Upper lobe of right lung (tissue), 1 donor: ENCODE measurements around the gene PTPRG. TPM values are rescaled to one million over a fixed set of nuclear protein-coding genes. Genes with fewer than 3 reads are reported as not detected.
"Not testable (repeated sequence)": the region's sequence is repeated elsewhere in the genome, so short reads cannot be mapped to it uniquely, and the experiment has no call there.

Experiments used
- ATAC-seq: fragments of 200-7000 bp; cut with Tn5 transposase; one replicate; pipeline ENCODE4 v1.9.1; 2020; ENCODE audit warnings: mild to moderate bottlenecking, moderate library complexity
- DNase-seq: peaks from one replicate; pipeline ENCODE4 v3.0.0-alpha.2; 2020
- H3K27ac ChIP-seq: fragments of 200-600 bp; one replicate; pipeline ENCODE4 v1.8.0; 2022
- H3K27me3 ChIP-seq: fragments of 200-600 bp; one replicate; pipeline ENCODE4 v1.8.0; 2022; ENCODE audit warnings: mild to moderate bottlenecking
- H3K36me3 ChIP-seq: fragments of 200-600 bp; one replicate; pipeline ENCODE4 v1.8.0; 2022
- H3K4me1 ChIP-seq: fragments of 200-600 bp; one replicate; pipeline ENCODE4 v1.8.0; 2022
- H3K4me3 ChIP-seq: fragments of 200-600 bp; one replicate; pipeline ENCODE4 v1.8.0; 2022; ENCODE audit warnings: mild to moderate bottlenecking
- H3K9me3 ChIP-seq: fragments of 200-600 bp; one replicate; pipeline ENCODE4 v1.8.0; 2022
- intact Hi-C: fragments of 100-400 bp; cut with DNase I; formaldehyde crosslinking; loops from one replicate; pipeline ENCODE4 v1.11.0; 2022
- total RNA-seq: library from RNA; stranded (reverse); fragmentation: NEBNext Ultra II Directional; extraction: Animal tissue kit (Norgen Biotek cat#: 25700); gene quantifications from one replicate; pipeline ENCODE4 v1.2.1, GENCODE V29; 2021
- TF ChIP-seq, protein P1 (sequence below): fragments of 200-600 bp; IDR thresholded peaks from one replicate; pipeline ENCODE4 v1.8.0; 2022; ENCODE audit warnings: antibody characterized with exemption
- donor health status: DM: no; HTN: yes; CAD: no; lungs with severe emphysema.

PTPRG gene
- total RNA-seq, 1 donor from 2014 or later = 86.7 TPM

DNA sequence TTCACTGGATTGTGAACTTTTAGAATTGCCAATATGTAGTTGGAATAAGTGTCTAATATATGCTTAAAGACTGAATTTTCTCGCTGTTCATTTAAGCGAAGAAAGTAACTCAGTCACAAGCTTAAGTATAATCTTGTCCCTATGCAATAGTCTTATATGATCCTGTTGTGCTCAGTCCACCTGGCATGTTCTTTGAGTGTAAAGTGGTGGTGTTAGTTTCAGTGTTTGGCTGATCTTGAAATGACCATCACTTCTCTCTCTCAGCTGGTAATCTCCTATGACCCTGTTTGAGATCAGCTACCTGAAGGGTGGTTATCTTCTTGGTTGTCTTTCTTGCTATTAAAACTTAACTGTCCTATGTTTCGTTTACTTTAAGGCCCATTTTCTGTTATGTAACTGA is 197.5 kb downstream of the PTPRG start:
- no peak overlapping the region for H3K27ac ChIP-seq
- no peaks in the 10 kb centered on the region for H3K36me3 ChIP-seq
- H3K9me3 ChIP-seq = no peaks in the 10 kb centered on the region
- no peaks in the 10 kb centered on the region for H3K4me1 ChIP-seq
- TF ChIP-seq, protein P1, sequence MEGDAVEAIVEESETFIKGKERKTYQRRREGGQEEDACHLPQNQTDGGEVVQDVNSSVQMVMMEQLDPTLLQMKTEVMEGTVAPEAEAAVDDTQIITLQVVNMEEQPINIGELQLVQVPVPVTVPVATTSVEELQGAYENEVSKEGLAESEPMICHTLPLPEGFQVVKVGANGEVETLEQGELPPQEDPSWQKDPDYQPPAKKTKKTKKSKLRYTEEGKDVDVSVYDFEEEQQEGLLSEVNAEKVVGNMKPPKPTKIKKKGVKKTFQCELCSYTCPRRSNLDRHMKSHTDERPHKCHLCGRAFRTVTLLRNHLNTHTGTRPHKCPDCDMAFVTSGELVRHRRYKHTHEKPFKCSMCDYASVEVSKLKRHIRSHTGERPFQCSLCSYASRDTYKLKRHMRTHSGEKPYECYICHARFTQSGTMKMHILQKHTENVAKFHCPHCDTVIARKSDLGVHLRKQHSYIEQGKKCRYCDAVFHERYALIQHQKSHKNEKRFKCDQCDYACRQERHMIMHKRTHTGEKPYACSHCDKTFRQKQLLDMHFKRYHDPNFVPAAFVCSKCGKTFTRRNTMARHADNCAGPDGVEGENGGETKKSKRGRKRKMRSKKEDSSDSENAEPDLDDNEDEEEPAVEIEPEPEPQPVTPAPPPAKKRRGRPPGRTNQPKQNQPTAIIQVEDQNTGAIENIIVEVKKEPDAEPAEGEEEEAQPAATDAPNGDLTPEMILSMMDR = no peak
- H3K27me3 ChIP-seq = no peaks in the 10 kb centered on the region
- intact Hi-C loops = no loop called here
- no peak for DNase-seq
- H3K4me3 ChIP-seq = no peak overlapping the region
- no peak for ATAC-seq

DNA sequence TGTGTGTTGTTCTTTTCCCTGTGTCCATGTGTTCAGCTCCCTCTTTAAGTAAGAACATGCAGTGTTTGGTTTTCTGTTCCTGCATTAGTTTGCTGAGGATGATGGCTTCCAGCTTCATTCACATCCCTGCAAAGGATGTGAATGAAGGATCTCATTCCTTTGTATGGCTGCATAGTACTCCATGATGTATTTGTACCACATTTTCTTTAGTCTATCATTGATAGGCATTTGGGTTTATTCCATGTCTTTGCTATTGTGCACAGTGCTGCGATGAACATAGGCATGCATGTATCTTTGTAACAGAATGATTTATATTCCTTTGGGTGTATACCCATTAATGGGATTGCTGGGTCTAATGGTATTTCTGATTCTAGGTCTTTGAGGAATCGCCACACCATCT is 199.4 kb downstream of the PTPRG start:
- H3K36me3 ChIP-seq, H3K27me3 ChIP-seq, ATAC-seq, intact Hi-C loops, H3K4me1 ChIP-seq, H3K27ac ChIP-seq, H3K9me3 ChIP-seq, H3K4me3 ChIP-seq, DNase-seq: not testable (repeated sequence)

DNA sequence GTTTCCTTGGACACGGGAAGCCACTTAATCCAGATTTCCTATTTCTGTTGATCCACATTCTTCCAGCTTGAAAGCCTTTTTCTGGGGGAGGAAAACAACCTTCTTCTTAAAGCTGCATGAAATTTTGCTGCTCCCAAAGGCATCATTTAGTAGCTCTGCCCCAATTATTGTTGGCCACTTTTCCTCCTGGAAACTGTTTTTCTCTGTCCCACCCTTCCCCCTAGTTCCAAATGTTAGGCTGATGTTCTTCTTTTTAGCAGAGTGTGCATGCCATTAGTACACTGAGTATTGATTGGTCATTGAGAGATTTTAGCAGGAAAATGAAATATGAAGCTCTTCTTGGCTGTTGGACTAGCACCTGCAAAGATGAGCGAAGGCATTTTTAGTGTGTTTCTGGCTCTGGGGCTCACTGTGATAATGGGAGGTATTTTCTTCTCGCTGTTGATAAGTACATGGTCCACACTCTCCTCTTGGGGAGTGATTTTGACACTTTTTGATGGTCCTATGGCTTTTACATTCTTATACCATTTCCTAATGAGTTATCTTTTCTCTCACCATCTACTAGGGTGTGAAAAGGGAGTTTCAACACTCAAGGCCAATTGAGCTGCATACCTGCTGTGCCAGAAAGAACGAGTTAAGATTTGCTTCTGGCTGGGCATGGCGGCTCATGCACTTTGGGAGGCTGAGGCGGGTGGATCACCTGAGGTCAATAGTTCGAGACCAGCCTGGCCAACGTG is 200.5 kb downstream of the PTPRG start:
- no peak for DNase-seq
- Histone ChIP-seq H3K36me3 (no peaks in the 10 kb centered on the region), H3K27ac (no peak overlapping the region), H3K4me1 (no peaks in the 10 kb centered on the region), H3K9me3 (no peaks in the 10 kb centered on the region), H3K4me3 (no peak overlapping the region), H3K27me3 (no peaks in the 10 kb centered on the region)
- TF ChIP-seq, protein P1 = no peak
- no peak for ATAC-seq
- intact Hi-C loops = no loop called here

DNA sequence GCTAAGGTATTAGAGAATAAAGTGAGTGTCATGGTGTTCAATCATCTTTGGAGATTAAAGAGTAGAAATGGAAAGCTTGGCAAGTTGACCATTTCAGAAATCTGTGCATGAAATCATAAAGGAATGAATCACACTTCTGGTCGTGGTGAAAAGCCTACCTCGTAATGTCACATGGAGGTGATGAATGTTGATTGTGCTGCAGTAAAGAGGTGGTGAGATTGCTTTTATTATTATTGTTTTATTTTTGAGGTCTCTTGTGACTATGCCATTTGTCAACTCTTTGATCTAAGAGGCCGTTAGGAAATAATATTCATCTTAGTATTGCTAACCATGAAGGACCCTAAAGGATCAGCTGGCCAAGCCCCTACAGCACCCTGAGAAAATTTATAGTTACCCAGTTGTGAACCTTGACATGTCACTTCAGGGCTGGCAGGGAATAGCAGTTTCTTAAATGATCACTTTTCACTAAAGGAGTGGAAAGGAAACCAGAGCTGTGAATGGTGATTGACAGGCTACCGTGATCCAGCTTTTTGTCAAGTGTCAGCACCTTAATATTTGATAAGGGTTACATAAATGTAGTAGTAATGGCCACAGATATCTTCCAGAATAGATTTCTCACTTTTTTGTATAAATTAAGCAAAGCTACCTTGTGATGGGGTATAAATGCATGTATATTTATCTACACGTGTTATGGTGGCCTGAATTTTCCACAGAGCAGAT is 203.9 kb downstream of the PTPRG start:
- Histone ChIP-seq H3K36me3 (no peaks in the 10 kb centered on the region), H3K27ac (no peak overlapping the region), H3K4me1 (no peaks in the 10 kb centered on the region), H3K9me3 (no peaks in the 10 kb centered on the region), H3K27me3 (no peaks in the 10 kb centered on the region), H3K4me3 (no peak overlapping the region)
- no peak for DNase-seq
- intact Hi-C loops = no loop called here
- TF ChIP-seq, protein P1 = no peak
- ATAC-seq = no peak

DNA sequence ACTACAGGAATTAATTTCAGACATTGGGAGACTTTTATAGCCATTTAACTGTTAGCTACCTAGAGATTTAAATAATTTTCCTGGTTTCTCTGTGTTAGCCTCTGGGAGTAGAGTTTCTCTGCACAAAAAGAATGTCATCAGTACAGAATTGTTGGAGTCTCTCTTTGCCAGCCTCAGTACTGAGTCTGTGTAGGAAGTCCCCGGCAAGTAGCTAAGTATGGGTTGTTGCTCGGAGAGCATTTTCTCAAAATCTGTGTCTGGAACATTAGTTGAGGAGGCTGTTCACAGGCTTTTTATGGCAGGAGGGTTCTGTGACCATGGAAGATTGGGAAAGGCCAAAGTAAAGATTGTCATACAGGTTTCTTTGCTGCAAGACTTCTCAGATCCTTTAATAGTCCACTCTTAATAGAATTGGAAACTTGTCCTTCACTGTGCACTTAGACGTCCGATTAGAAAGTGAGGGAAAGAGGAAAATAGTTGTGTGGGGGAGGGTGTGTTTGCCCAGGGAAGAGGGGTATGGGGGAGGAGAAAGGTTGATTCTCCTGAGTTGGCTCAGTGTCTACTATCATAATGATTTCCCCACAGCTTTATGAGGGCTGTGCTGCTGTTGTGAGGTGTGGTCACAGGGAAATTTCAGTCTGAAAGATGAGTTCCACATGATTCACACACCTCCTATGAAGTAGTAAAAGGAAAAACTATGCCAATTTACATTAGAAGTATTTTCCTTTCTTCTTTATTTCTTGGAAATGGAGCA is 207.1 kb downstream of the PTPRG start:
- no peaks in the 10 kb centered on the region for H3K27me3 ChIP-seq
- H3K9me3 ChIP-seq = no peaks in the 10 kb centered on the region
- no peaks in the 10 kb centered on the region for H3K36me3 ChIP-seq
- no peak overlapping the region for H3K27ac ChIP-seq
- no peak for ATAC-seq
- TF ChIP-seq, protein P1 = no peak
- H3K4me3 ChIP-seq = no peak overlapping the region
- intact Hi-C loops = no loop called here
- no peaks in the 10 kb centered on the region for H3K4me1 ChIP-seq
- no peak for DNase-seq
